ENCODE data around the gene TEX54.

Gene TEX54

GRCh38 chr11:62854013-62854824 lies 21.6 kb upstream of the TEX54 start:
- peaks cover 52% of the 10 kb centered on the region for H3K36me3 ChIP-seq (replicated peaks; ENCODE audit: low read depth, low read length)

GRCh38 chr11:62853279-62853965 lies 20.8 kb upstream of the TEX54 start:
- H3K27ac ChIP-seq (ENCODE audit: low read length), result peak overlapping the region; percentile 85
- H3K4me3 ChIP-seq (ENCODE audit: low read length), result peak overlapping the region; percentile 93
- peaks cover 34% of the 10 kb centered on the region for H3K4me1 ChIP-seq (ENCODE audit: low read length)
- H2AFZ ChIP-seq (ENCODE audit: low read depth, low read length), result no peak overlapping the region
- peaks cover 43% of the 10 kb centered on the region for H4K20me1 ChIP-seq (ENCODE audit: insufficient read depth, low read length)
- peak overlapping the region; percentile 95 for H3K4me2 ChIP-seq (ENCODE audit: low read length)
- peak overlapping the region; percentile 100 for H3K9ac ChIP-seq (ENCODE audit: low read length)
- TF ChIP-seq EZH2phosphoT487 (IDR thresholded peaks at IDR 0.05; ENCODE audit: low read depth) (no peak), CTCF (IDR thresholded peaks at IDR 0.05; ENCODE audit: low read depth, low read length) (no peak)
- peaks cover 52% of the 10 kb centered on the region for H3K36me3 ChIP-seq (replicated peaks; ENCODE audit: low read depth, low read length)
- H3K79me2 ChIP-seq (ENCODE audit: low read length), result peaks cover 55% of the 10 kb centered on the region
- H3K9me3 ChIP-seq (ENCODE audit: insufficient read depth, low read length), result no peaks in the 10 kb centered on the region
- H3K27me3 ChIP-seq (ENCODE audit: low read depth, low read length), result no peaks in the 10 kb centered on the region

More at GRCh38 chr11:62854013-62854824, 21.6 kb upstream of the TEX54 start:
- H3K4me3 ChIP-seq (ENCODE audit: low read length), result peak overlapping the region; percentile 93
- H3K27ac ChIP-seq (ENCODE audit: low read length), result peak overlapping the region; percentile 85
- H3K9ac ChIP-seq (ENCODE audit: low read length), result peak overlapping the region; percentile 100
- peaks cover 34% of the 10 kb centered on the region for H3K4me1 ChIP-seq (ENCODE audit: low read length)
- H3K27me3 ChIP-seq (ENCODE audit: low read depth, low read length), result no peaks in the 10 kb centered on the region
- peaks cover 63% of the 10 kb centered on the region for H3K79me2 ChIP-seq (ENCODE audit: low read length)
- H3K9me3 ChIP-seq (ENCODE audit: insufficient read depth, low read length), result no peaks in the 10 kb centered on the region
- TF ChIP-seq CTCF (IDR thresholded peaks at IDR 0.05; ENCODE audit: low read depth, low read length), result no peak
- no peak overlapping the region for H2AFZ ChIP-seq (ENCODE audit: low read depth, low read length)
- peak overlapping the region; percentile 95 for H3K4me2 ChIP-seq (ENCODE audit: low read length)
- peaks cover 43% of the 10 kb centered on the region for H4K20me1 ChIP-seq (ENCODE audit: insufficient read depth, low read length)

GRCh38 chr11:62852523-62853188 lies 20.0 kb upstream of the TEX54 start:
- Histone ChIP-seq H3K79me2 (ENCODE audit: low read length) (peaks cover 48% of the 10 kb centered on the region), H3K4me3 (ENCODE audit: low read length) (no peak overlapping the region), H3K4me2 (ENCODE audit: low read length) (peak overlapping the region; percentile 95)

More at GRCh38 chr11:62852523-62853188, 20.0 kb upstream of the TEX54 start:
- H3K27me3 ChIP-seq (ENCODE audit: low read depth, low read length), result no peaks in the 10 kb centered on the region
- peak overlapping the region; percentile 85 for H3K27ac ChIP-seq (ENCODE audit: low read length)
- H3K36me3 ChIP-seq (replicated peaks; ENCODE audit: low read depth, low read length), result peaks cover 49% of the 10 kb centered on the region
- H2AFZ ChIP-seq (ENCODE audit: low read depth, low read length), result no peak overlapping the region
- no peak overlapping the region for H3K9ac ChIP-seq (ENCODE audit: low read length)
- TF ChIP-seq CTCF (IDR thresholded peaks at IDR 0.05; ENCODE audit: low read depth, low read length) (no peak), EZH2phosphoT487 (IDR thresholded peaks at IDR 0.05; ENCODE audit: low read depth) (no peak)
- H3K9me3 ChIP-seq (ENCODE audit: insufficient read depth, low read length), result no peaks in the 10 kb centered on the region
- H4K20me1 ChIP-seq (ENCODE audit: insufficient read depth, low read length), result peaks cover 43% of the 10 kb centered on the region
- peaks cover 26% of the 10 kb centered on the region for H3K4me1 ChIP-seq (ENCODE audit: low read length)
